GM12878 (cell line): ENCODE results near the gene LYSMD1. TPM values are rescaled to one million over a fixed set of nuclear protein-coding genes. Genes with fewer than 3 reads are reported as not detected.

ENCODE experiments used
- ATAC-seq: fragments of 200-7000 bp; cut with Tn5 transposase; 3 replicates; pipeline ENCODE4 v1.9.1; 2020; ENCODE audit warnings: mild to moderate bottlenecking, moderate library complexity
- BruUV-seq: library from RNA; stranded (reverse); fragments of 400-500 nt; replicated peaks from 2 replicates; lab custom pipeline; 2021; lab: Mats Ljungman, UMichigan
- CTCF ChIA-PET: fragments of 300-600 bp; sonication (Branson Sonifier 250); formaldehyde crosslinking; extraction: SDS; loops from one replicate; lab custom pipeline; 2021; ENCODE audit warnings: inconsistent platforms; lab: Yijun Ruan, JAX
- POLR2A ChIA-PET: fragments of 350-600 bp; formaldehyde crosslinking; extraction: SDS; loops from one replicate; lab custom pipeline; 2021; ENCODE audit warnings: inconsistent platforms; lab: Charles Lee
- RAD21 ChIA-PET: fragments of 300-600 bp; sonication (Branson Sonifier 250); formaldehyde crosslinking; loops from one replicate; lab custom pipeline; 2023; ENCODE audit warnings: antibody characterized with exemption; ENCODE audit not compliant: unreplicated experiment; lab: Charles Lee
- SMC1A ChIA-PET: fragments of 300-600 bp; sonication (Branson Sonifier 250); formaldehyde crosslinking; loops from one replicate; lab custom pipeline; 2023; ENCODE audit not compliant: unreplicated experiment, uncharacterized antibody; lab: Charles Lee
- DNase-seq: peaks from one replicate; pipeline ENCODE4 v3.0.0-alpha.2; 2011; ENCODE audit warnings: low read depth, low spot score
- FAIRE-seq: peaks from 3 replicates; lab custom pipeline; 2011; peaks lifted over from hg19 to GRCh38; lab: Jason Lieb, UNC
- H2AFZ ChIP-seq: 2 replicates; pipeline ENCODE4 v1.6.0; 2011; ENCODE audit warnings: low read depth, low read length, control low read depth; ENCODE audit not compliant: control insufficient read depth
- H3K27ac ChIP-seq: 2 replicates; pipeline ENCODE4 v1.5.1; 2011; ENCODE audit warnings: control low read depth; ENCODE audit not compliant: control insufficient read depth, insufficient read depth
- H3K27me3 ChIP-seq, 2 experiments: replicated peaks in 1 of 2; 2 replicates each; pipeline versions ENCODE4 v1.6.0 to v1.6.1; 2011; ENCODE audit warnings: low read length in 1 of 2; ENCODE audit not compliant: control insufficient read depth in 2 of 2, insufficient read depth in 2 of 2
- H3K36me3 ChIP-seq, 2 experiments: 2 replicates each; pipeline ENCODE4 v1.5.1; 2011; ENCODE audit warnings: low read length in 1 of 2; ENCODE audit not compliant: control insufficient read depth in 2 of 2, insufficient read depth in 2 of 2
- H3K4me1 ChIP-seq: 2 replicates; pipeline ENCODE4 v1.6.1; 2011; ENCODE audit warnings: mild to moderate bottlenecking, low read length, moderate library complexity, mixed read lengths; ENCODE audit not compliant: control insufficient read depth, insufficient read depth
- H3K4me2 ChIP-seq: 2 replicates; pipeline ENCODE4 v1.6.0; 2011; ENCODE audit warnings: control low read depth; ENCODE audit not compliant: control insufficient read depth, insufficient read depth
- H3K4me3 ChIP-seq: fragments of 200-600 bp; sonication (generic); 2 replicates; pipeline ENCODE4 v1.5.1; 2016
- H3K79me2 ChIP-seq: 2 replicates; pipeline ENCODE4 v1.6.0; 2011; ENCODE audit warnings: low read length; ENCODE audit not compliant: control insufficient read depth, insufficient read depth
- H3K9ac ChIP-seq: 2 replicates; pipeline ENCODE4 v1.8.0; 2011; ENCODE audit warnings: low read length, control low read depth, mixed read lengths; ENCODE audit not compliant: control insufficient read depth, insufficient read depth
- H3K9me3 ChIP-seq: replicated peaks from 3 replicates; pipeline ENCODE4 v1.5.1; 2011; ENCODE audit warnings: mild to moderate bottlenecking, low read length; ENCODE audit not compliant: control insufficient read depth, insufficient read depth
- H4K20me1 ChIP-seq: 2 replicates; pipeline ENCODE4 v1.6.0; 2011; ENCODE audit not compliant: control insufficient read depth, insufficient read depth
- IRF4 ChIP-seq: IDR thresholded peaks from 2 replicates; pipeline ENCODE4 v1.6.1; 2011; ENCODE audit warnings: low read depth, low read length
- MEF2A ChIP-seq: IDR thresholded peaks from 2 replicates; pipeline ENCODE4 v1.6.1; 2011; ENCODE audit warnings: low read depth, mild to moderate bottlenecking, low read length, moderate library complexity; ENCODE audit not compliant: insufficient read depth
- MYB ChIP-seq: fragments of 150-350 bp; IDR thresholded peaks from 2 replicates; pipeline ENCODE4 v1.6.1; 2014; ENCODE audit warnings: mild to moderate bottlenecking, low read depth, low read length, borderline replicate concordance
- NBN ChIP-seq: fragments of 450-650 bp; IDR thresholded peaks from 2 replicates; pipeline ENCODE4 v1.6.1; 2016
- RELB ChIP-seq: fragments of 450-650 bp; IDR thresholded peaks from 2 replicates; pipeline ENCODE4 v1.6.1; 2017; ENCODE audit warnings: low read depth, mild to moderate bottlenecking, moderate library complexity
- SMAD5 ChIP-seq: IDR thresholded peaks from 2 replicates; pipeline ENCODE4 v1.6.1; 2016; ENCODE audit warnings: antibody characterized with exemption, low read depth
- TAF1 ChIP-seq: IDR thresholded peaks from 2 replicates; pipeline ENCODE4 v1.6.1; 2011; ENCODE audit warnings: mild to moderate bottlenecking, low read depth, low read length, borderline replicate concordance
- ZBED1 ChIP-seq: IDR thresholded peaks from 2 replicates; pipeline ENCODE4 v1.6.1; 2016; ENCODE audit warnings: borderline replicate concordance
- WGBS: methylation state at CpG from one replicate; pipeline ENCODE4 v1.1.6; 2016; ENCODE audit warnings: low lambda C conversion rate; ENCODE audit not compliant: insufficient replicate concordance, insufficient coverage; ENCODE audit errors: missing lambda C conversion rate; 5-methylcytosine and 5-hydroxymethylcytosine counted together
- in situ Hi-C: fragments of 300-500 bp; cut with MboI; formaldehyde crosslinking; loops from 9 replicates; pipeline ENCODE4 v1.14.3; 2018; ENCODE audit warnings: mixed read lengths
- intact Hi-C: fragments of 100-400 bp; cut with micrococcal nuclease; formaldehyde crosslinking; loops from one replicate; pipeline ENCODE4 v1.14.2; 2022; ENCODE audit not compliant: unreplicated experiment
- polyA plus RNA-seq, 11 experiments: library from polyadenylated mRNA; depleted of rRNA in 4 of 11; unstranded in 6 of 11; stranded (reverse) in 5 of 11; fragments of >200 nt; fragmentation: Nextera tagmentation in 4 of 11; fragmentation: Illumina TruSeq in 1 of 11; extraction: Ambion mirVana in 4 of 11; extraction: Trizol in 1 of 11; gene quantifications; 1 replicate in 1 of 11; 2 replicates in 10 of 11; pipeline versions ENCODE4 v1.2.1 to v1.2.3, GENCODE V29; 2011 to 2016; ENCODE audit warnings: inconsistent platforms in 2 of 11, missing spikeins in 2 of 11, low read depth in 1 of 11
- total RNA-seq, 4 experiments: library from RNA; depleted of rRNA in 3 of 4; stranded (reverse); fragments of >200 nt in 3 of 4; fragmentation: Illumina TruSeq in 1 of 4; extraction: Trizol in 1 of 4; gene quantifications; 2 replicates each; pipeline versions ENCODE4 v1.2.1 to v1.2.3, GENCODE V29; 2013 to 2021
- TF ChIP-seq, protein P1 (sequence below): fragments of 450-650 bp; IDR thresholded peaks from 2 replicates; pipeline ENCODE4 v1.6.1; 2016; ENCODE audit warnings: mild to moderate bottlenecking, moderate library complexity, borderline replicate concordance

Gene LYSMD1
- total and polyA plus RNA-seq, 10 of the 15 experiments (the other 5 are each of a cell fraction or from before 2014, with no cell fraction given) = 0.80 to 10.4 (median 6.5) TPM

- ChIA-PET RAD21 (no interaction called here), POLR2A (interaction anchor here (0.6 to 2.1 kb wide), 3 partner anchors 8 to 57 kb away, joined by 3 to 8 read pairs (median 6); partner anchors contain the start of genes PSMD4 and VPS72), CTCF (interaction anchor here (6.3 kb wide), 1 partner anchor 55 kb away, joined by 70 read pairs; the partner anchor contains the start of gene PSMD4), SMC1A (interaction anchor here (1.1 kb wide), 1 partner anchor 54 kb away, joined by 5 read pairs; no protein-coding TSS in a partner anchor)
- intact Hi-C loops (loop anchor here (2.0 to 5.0 kb wide), 4 partner anchors 83 to 201 kb away; partner anchors contain the start of genes PI4KB and PSMB4), in situ Hi-C loops (no loop called here)
- no peak for FAIRE-seq
- no peak for DNase-seq
- H3K9ac ChIP-seq = peak overlapping the region; percentile 96; the same call in 1 of the 2 replicates
- peaks cover 4% of the 10 kb centered on the region; the same call in 1 of the 2 replicates for H3K4me1 ChIP-seq
- no peaks in the 10 kb centered on the region for H3K27me3 ChIP-seq
- H3K4me3 ChIP-seq = peak overlapping the region; percentile 98
- H4K20me1 ChIP-seq = no peaks in the 10 kb centered on the region
- H3K36me3 ChIP-seq = peaks cover 0 to 4% of the 10 kb centered on the region in 2 experiments; a peak in 1 of 4 replicates
- peaks cover 42% of the 10 kb centered on the region for H3K79me2 ChIP-seq
- BruUV-seq = TSS peak; percentile 94
- peak overlapping the region; percentile 91 for H2AFZ ChIP-seq
- no peak for ATAC-seq
- H3K9me3 ChIP-seq = no peaks in the 10 kb centered on the region
- peak overlapping the region; percentile 82; the same call in 1 of the 2 replicates for H3K27ac ChIP-seq
- TF ChIP-seq IRF4 (no peak), SMAD5 (0 out of 2 replicates have a peak, but pooled peaks have one; percentile 12)
- 13% methylated on average over 10 of the region's 10 CpGs for WGBS
- peak overlapping the region; percentile 71 for H3K4me2 ChIP-seq
These were observed 32.2 kb upstream of the LYSMD1 start for GRCh38 chr1:151197863-151198253.

- no peaks in the 10 kb centered on the region for H3K27me3 ChIP-seq
- no peaks in the 10 kb centered on the region for H3K36me3 ChIP-seq
- ATAC-seq = peak; percentile 57
- no peaks in the 10 kb centered on the region for H4K20me1 ChIP-seq
- WGBS = 34% methylated on average over 12 of the region's 14 CpGs
- ChIA-PET SMC1A (interaction anchor here (0.6 to 1.3 kb wide), 2 partner anchors 58 to 242 kb away, joined by 3 to 4 read pairs; partner anchors contain the start of gene PSMD4), RAD21 (interaction anchor here (0.7 to 1.9 kb wide), 3 partner anchors 55 to 1043 kb away, joined by 3 to 13 read pairs (median 3); no protein-coding TSS in a partner anchor), CTCF (interaction anchor here (0.6 to 6.3 kb wide), 5 partner anchors 8 to 144 kb away, joined by 3 to 70 read pairs (median 6); partner anchors contain the start of genes PSMD4 and TNFAIP8L2), POLR2A (interaction anchor here (0.6 kb wide), 1 partner anchor 155 kb away, joined by 3 read pairs; no protein-coding TSS in a partner anchor)
- peaks cover 27% of the 10 kb centered on the region for H3K79me2 ChIP-seq
- peak overlapping the region; percentile 4; the same call in 1 of the 2 replicates for H3K4me3 ChIP-seq
- H3K4me2 ChIP-seq = peak overlapping the region; percentile 38; the same call in 1 of the 2 replicates
- no peak overlapping the region for H3K27ac ChIP-seq
- intact Hi-C loops (loop anchor here (1.0 to 5.0 kb wide), 4 partner anchors 55 to 202 kb away; partner anchors contain the start of genes PI4KB and PSMB4), in situ Hi-C loops (no loop called here)
- no TSS peak for BruUV-seq
- no peak for FAIRE-seq
- no peaks in the 10 kb centered on the region for H3K4me1 ChIP-seq
- peak; percentile 53 for DNase-seq
- H3K9ac ChIP-seq = no peak overlapping the region; the same call in 1 of the 2 replicates
- peak overlapping the region; percentile 50 for H2AFZ ChIP-seq
- no peaks in the 10 kb centered on the region for H3K9me3 ChIP-seq
- TF ChIP-seq, protein P1, sequence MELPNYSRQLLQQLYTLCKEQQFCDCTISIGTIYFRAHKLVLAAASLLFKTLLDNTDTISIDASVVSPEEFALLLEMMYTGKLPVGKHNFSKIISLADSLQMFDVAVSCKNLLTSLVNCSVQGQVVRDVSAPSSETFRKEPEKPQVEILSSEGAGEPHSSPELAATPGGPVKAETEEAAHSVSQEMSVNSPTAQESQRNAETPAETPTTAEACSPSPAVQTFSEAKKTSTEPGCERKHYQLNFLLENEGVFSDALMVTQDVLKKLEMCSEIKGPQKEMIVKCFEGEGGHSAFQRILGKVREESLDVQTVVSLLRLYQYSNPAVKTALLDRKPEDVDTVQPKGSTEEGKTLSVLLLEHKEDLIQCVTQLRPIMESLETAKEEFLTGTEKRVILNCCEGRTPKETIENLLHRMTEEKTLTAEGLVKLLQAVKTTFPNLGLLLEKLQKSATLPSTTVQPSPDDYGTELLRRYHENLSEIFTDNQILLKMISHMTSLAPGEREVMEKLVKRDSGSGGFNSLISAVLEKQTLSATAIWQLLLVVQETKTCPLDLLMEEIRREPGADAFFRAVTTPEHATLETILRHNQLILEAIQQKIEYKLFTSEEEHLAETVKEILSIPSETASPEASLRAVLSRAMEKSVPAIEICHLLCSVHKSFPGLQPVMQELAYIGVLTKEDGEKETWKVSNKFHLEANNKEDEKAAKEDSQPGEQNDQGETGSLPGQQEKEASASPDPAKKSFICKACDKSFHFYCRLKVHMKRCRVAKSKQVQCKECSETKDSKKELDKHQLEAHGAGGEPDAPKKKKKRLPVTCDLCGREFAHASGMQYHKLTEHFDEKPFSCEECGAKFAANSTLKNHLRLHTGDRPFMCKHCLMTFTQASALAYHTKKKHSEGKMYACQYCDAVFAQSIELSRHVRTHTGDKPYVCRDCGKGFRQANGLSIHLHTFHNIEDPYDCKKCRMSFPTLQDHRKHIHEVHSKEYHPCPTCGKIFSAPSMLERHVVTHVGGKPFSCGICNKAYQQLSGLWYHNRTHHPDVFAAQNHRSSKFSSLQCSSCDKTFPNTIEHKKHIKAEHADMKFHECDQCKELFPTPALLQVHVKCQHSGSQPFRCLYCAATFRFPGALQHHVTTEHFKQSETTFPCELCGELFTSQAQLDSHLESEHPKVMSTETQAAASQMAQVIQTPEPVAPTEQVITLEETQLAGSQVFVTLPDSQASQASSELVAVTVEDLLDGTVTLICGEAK = no peak
- TF ChIP-seq ZBED1 (no peak), NBN (0 out of 2 replicates have a peak, but pooled peaks have one; percentile 37), TAF1 (no peak), MYB (no peak), RELB (0 out of 2 replicates have a peak, but pooled peaks have one; percentile 42), MEF2A (no peak)
These were observed 30.6 kb upstream of the LYSMD1 start for GRCh38 chr1:151196292-151196800.
